ENCODE results near the gene CDV3.

Gene CDV3

DNA sequence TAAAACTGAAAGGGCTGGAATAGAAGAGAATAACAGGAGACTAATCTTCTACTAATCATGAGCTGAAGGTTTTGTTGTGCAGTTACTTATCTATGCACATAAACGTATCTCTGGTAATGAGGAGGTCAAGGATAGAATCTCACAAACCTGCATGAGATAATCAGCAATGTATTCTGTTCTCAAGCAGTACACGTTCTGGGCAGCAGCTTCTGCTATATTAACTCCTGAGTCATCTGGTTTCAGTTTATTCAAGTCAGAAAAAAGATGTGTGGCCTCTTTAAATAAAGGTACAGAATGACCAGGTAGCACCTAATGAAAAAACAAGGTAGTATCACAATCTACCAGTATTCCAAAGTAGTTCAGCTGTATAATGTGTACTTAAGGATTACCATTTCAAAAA, 34.9 kb downstream of the CDV3 start:
- no peak overlapping the region for H3K4me3 Mint-ChIP-seq
- H3K4me1 Mint-ChIP-seq: no peaks in the 10 kb centered on the region
- ATAC-seq: no peak
- H3K27me3 Mint-ChIP-seq: no peaks in the 10 kb centered on the region
- H3K27ac Mint-ChIP-seq: no peak overlapping the region
- peaks cover 64% of the 10 kb centered on the region for H3K36me3 Mint-ChIP-seq
- no peaks in the 10 kb centered on the region for H3K9me3 Mint-ChIP-seq

DNA sequence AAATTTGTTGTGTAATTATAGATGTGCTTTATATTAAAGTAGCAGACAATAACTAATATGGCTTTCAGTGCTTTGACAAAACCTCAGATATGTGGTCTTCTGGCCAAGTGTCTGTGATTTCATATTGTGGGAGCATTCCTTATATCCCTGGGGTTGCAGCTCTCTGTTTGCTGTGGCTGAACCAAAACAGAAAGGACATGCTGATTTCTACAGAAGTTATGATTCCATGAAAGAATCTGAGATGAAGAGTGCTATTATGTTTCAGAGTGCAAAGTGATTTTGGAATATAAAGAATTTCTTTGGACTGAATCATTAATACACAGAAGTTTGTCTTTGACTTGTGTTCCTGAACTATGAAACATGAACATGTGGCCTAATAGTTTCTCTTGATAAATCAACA, 36.5 kb downstream of the CDV3 start:
- Mint-ChIP-seq H3K36me3 (peaks cover 68% of the 10 kb centered on the region), H3K4me3 (no peak overlapping the region), H3K27me3 (no peaks in the 10 kb centered on the region), H3K4me1 (no peaks in the 10 kb centered on the region), H3K9me3 (no peaks in the 10 kb centered on the region), H3K27ac (no peak overlapping the region)
- ATAC-seq: no peak

DNA sequence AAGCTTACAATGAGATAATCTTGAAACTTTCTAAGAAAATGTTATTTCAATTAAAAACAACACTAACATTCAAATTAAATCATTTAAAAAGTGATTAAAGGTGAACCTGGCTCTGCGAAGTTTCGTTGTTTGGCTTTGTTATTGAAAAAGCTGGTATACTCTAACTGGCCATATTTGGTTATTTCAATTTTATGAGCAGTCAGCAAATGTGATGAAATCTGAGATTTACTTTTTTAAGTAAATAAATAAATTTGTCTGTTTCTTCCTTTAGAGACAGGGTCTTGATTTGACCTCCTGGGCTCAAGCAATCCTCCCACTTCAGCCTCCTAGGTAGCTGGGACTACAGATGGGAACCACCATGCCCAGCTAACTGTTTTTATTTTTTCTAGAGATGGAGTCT, 38.0 kb downstream of the CDV3 start:
- no peak for ATAC-seq
- no peaks in the 10 kb centered on the region for H3K9me3 Mint-ChIP-seq
- no peaks in the 10 kb centered on the region for H3K4me1 Mint-ChIP-seq
- no peak overlapping the region for H3K27ac Mint-ChIP-seq
- H3K4me3 Mint-ChIP-seq: no peak overlapping the region
- peaks cover 65% of the 10 kb centered on the region for H3K36me3 Mint-ChIP-seq
- no peaks in the 10 kb centered on the region for H3K27me3 Mint-ChIP-seq

DNA sequence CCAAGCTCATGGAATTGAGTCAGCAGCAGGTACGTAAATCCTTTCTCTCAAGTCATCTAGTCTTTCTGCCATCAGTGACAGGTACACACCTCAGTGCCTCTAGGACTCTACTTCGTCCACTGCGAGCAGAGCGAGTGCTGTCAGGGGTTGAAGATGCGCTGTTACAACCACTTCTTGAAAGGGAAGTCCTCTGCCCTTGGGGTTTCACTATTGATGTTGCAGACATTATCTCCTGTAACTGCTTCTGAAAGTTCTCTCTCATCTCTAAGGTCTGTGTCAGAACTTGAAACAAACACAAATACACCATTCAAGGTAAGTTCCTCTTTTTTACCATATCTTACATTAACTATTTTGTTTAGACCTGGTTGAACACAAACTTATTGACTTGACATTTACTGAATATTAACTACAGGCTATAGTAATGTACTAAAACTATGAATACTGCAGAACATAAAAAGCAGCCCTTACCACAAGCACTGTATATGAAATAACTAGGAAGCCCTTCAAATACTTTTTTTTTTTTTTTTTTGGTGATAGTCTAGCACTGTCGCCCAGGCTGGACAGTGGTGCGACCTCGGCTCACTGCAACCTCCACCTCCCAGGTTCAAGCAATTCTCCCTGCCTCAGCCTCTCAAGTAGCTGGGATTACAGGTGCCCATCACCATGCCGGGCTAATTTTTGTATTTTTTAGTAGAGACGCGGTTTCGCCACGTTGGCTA, 46.7 kb downstream of the CDV3 start:
- Mint-ChIP-seq H3K4me3 (no peak overlapping the region), H3K27ac (peak overlapping the region; percentile 84), H3K9me3 (no peaks in the 10 kb centered on the region), H3K4me1 (peaks cover 16% of the 10 kb centered on the region), H3K27me3 (no peaks in the 10 kb centered on the region), H3K36me3 (peaks cover 51% of the 10 kb centered on the region)
- ATAC-seq: peak; percentile 100

DNA sequence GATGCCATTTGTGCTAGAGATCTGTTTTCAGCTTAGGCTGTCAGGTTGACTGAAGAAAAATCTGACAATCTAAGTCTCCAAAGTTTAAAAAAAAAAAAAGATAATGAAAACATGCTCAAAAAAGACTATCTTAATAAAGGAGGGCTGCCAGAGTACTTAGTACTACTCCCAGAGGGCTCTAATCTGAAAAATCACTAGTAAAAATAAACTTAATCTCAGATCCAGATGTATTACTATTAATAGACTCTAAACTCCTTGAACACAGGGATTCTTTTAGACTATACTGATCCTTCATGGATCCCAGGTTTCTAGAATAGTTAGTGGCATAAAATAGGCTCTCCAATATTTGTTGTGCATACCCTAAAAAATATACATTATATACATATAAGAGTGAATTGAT, 54.3 kb downstream of the CDV3 start:
- no peak overlapping the region for H3K4me3 Mint-ChIP-seq
- H3K36me3 Mint-ChIP-seq: peaks cover 53% of the 10 kb centered on the region

DNA sequence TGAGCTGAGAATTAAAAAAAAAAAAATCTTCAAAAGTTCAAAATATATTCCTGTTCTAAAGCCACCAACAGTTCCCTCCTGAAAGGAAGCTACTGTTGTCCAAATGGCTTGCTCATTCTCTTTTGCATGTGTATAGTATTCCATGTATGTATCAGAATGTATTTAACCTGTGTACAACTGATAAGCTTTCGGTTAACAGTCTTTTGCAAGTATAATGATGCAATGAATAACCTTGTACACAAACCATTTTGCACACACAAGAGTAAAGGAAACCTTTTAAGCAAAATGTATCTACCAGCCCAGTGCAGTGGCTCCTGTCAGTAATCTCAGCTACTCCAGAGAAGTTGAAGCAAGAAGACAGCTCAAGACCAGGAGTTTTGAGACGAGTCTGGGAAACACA, 55.7 kb downstream of the CDV3 start:
- H3K4me3 Mint-ChIP-seq: no peak overlapping the region
- H3K9me3 Mint-ChIP-seq: no peaks in the 10 kb centered on the region
- peaks cover 54% of the 10 kb centered on the region for H3K36me3 Mint-ChIP-seq
- H3K27ac Mint-ChIP-seq: no peak overlapping the region
- ATAC-seq: no peak
- H3K27me3 Mint-ChIP-seq: no peaks in the 10 kb centered on the region
- H3K4me1 Mint-ChIP-seq: peaks cover 6% of the 10 kb centered on the region

More for the DNA sequence above, 54.3 kb downstream of the CDV3 start:
- Mint-ChIP-seq H3K4me1 (peaks cover 6% of the 10 kb centered on the region), H3K27me3 (no peaks in the 10 kb centered on the region), H3K27ac (no peak overlapping the region), H3K9me3 (no peaks in the 10 kb centered on the region)
- no peak for ATAC-seq

DNA sequence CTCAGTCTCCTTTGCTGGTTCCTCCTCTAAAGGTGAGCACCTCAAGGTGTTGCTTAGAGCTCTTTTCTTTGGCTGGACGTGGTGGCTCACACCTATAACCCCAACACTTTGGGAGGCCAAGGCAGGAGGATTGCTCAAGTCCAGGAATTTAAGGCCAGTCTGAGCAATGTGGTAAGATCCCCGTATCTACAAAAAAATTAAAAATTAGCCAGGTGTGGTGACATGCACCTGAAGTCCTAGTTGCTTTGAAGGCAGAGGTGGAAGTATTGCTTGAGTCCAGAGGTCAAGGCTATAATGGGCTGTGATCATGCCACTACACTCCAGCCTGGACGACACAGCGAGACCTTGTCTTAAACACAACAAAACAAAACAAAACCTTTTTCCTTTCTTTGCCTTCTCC, 60.0 kb downstream of the CDV3 start:
- Mint-ChIP-seq H3K36me3 (peaks cover 74% of the 10 kb centered on the region), H3K4me3 (no peak overlapping the region), H3K27me3 (no peaks in the 10 kb centered on the region), H3K27ac (no peak overlapping the region), H3K4me1 (peaks cover 4% of the 10 kb centered on the region), H3K9me3 (no peaks in the 10 kb centered on the region)
- ATAC-seq: no peak
